ENCODE results near the gene CAB39.

DNA sequence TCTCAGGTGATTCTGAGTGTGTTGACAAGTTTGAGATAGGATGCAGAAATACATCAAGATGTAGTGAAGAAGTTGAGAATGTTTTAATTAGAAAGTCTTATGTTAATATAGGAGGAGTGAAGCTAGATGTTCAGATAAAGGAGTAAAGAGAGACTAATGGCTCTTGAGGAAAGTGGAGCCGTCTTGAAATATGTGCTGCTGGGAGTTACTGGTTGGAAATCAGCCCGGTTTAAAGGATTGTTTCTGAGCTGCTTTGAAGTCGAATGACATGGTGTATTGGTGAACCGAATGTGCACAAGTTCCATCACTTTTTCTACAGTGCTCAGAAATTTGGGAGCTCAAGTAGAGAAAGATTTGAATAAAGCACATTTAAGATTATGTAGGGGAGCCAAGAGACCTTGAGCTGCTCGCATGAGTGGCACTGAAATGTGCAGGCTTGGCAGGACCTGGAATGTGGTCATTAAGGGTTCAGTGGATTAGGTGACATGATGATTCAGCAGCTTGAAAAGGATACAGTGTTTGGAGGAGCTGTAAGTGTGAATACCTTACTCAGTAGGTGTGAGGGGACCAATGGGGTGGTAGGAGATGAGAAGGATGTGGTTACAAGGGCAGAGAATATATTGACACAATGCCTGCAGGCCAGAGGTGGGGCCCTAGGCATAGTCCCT, 68.6 kb downstream of the CAB39 start:
- no peak for TF ChIP-seq POLR2AphosphoS5 (IDR thresholded peaks at IDR 0.05)
- TF ChIP-seq EP300 (IDR thresholded peaks at IDR 0.05; ENCODE audit: low read depth) = no peak
- TF ChIP-seq, protein P1, sequence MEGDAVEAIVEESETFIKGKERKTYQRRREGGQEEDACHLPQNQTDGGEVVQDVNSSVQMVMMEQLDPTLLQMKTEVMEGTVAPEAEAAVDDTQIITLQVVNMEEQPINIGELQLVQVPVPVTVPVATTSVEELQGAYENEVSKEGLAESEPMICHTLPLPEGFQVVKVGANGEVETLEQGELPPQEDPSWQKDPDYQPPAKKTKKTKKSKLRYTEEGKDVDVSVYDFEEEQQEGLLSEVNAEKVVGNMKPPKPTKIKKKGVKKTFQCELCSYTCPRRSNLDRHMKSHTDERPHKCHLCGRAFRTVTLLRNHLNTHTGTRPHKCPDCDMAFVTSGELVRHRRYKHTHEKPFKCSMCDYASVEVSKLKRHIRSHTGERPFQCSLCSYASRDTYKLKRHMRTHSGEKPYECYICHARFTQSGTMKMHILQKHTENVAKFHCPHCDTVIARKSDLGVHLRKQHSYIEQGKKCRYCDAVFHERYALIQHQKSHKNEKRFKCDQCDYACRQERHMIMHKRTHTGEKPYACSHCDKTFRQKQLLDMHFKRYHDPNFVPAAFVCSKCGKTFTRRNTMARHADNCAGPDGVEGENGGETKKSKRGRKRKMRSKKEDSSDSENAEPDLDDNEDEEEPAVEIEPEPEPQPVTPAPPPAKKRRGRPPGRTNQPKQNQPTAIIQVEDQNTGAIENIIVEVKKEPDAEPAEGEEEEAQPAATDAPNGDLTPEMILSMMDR (IDR thresholded peaks at IDR 0.05) = no peak
- no peak for TF ChIP-seq POLR2A (IDR thresholded peaks at IDR 0.05)
